ENCODE measurements around the gene POLR2F. TPM values are rescaled to one million over a fixed set of nuclear protein-coding genes. Genes with fewer than 3 reads are reported as not detected.

Gene POLR2F
- total RNA-seq, 1 experiment from 2014 or later: 162 TPM

DNA sequence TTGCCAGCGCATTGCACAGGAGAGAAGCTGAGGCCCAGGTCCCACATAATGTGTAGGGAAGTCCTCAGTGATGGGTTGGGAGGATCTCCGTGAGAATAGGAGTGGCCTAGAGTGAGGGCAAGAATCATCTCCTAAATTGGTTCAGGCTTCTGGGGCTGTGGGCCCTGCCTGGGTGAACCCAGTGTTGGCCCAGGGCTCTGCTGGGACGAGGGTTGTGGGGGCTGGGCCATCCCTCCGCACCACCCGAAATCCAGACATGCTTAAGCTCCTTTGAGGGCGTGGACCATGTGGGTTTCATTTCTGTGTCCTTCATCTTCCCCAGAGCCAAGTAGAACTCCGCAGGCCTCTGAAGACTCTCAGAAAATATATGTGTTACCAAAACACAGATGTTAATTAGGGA is 43.7 kb upstream of the POLR2F start:
- CTCF ChIA-PET: no interaction called here
- TF ChIP-seq EZH2 (IDR thresholded peaks at IDR 0.05; ENCODE audit: borderline replicate concordance, low read depth, low read length, poor library complexity, severe bottlenecking) (no peak), CTCF (conservative IDR thresholded peaks at IDR 0.05; ENCODE audit: low read depth, low read length) (no peak)

GRCh38 chr22:37910890-37911672 is 42.4 kb upstream of the POLR2F start:
- ChIA-PET POLR2A (ENCODE audit: low non-redundant PET) (no interaction called here), CTCF (interaction anchor here (0.6 to 0.7 kb wide), 2 partner anchors 94 to 564 kb away, joined by 3 read pairs; no protein-coding TSS in a partner anchor)
- TF ChIP-seq EZH2 (IDR thresholded peaks at IDR 0.05; ENCODE audit: borderline replicate concordance, low read depth, low read length, poor library complexity, severe bottlenecking): no peak
- TF ChIP-seq CTCF (conservative IDR thresholded peaks at IDR 0.05; ENCODE audit: low read depth, low read length): no peak
- Histone ChIP-seq H3K9me3 (ENCODE audit: low read depth, low read length, poor library complexity, severe bottlenecking) (no peaks in the 10 kb centered on the region), H3K27me3 (replicated peaks; ENCODE audit: insufficient read depth, low read depth, low read length, poor library complexity) (no peaks in the 10 kb centered on the region), H3K27ac (ENCODE audit: low read depth, low read length, poor library complexity, severe bottlenecking) (no peak overlapping the region), H3K4me1 (ENCODE audit: insufficient read depth, low read length, poor library complexity, severe bottlenecking) (peaks cover 5% of the 10 kb centered on the region), H3K36me3 (ENCODE audit: insufficient read depth, low read length, poor library complexity, severe bottlenecking) (peaks cover 9% of the 10 kb centered on the region), H3K4me3 (ENCODE audit: low read depth, low read length, poor library complexity, severe bottlenecking) (no peak overlapping the region)
- no peak for DNase-seq (ENCODE audit: low spot score)
- intact Hi-C loops (cut with micrococcal nuclease; ENCODE audit: unreplicated experiment): no loop called here
- BruUV-seq (replicated peaks): no TSS peak

More for the DNA sequence above, 43.7 kb upstream of the POLR2F start:
- Histone ChIP-seq H3K9me3 (ENCODE audit: low read depth, low read length, poor library complexity, severe bottlenecking) (no peaks in the 10 kb centered on the region), H3K4me1 (ENCODE audit: insufficient read depth, low read length, poor library complexity, severe bottlenecking) (peaks cover 15% of the 10 kb centered on the region), H3K36me3 (ENCODE audit: insufficient read depth, low read length, poor library complexity, severe bottlenecking) (peaks cover 4% of the 10 kb centered on the region), H3K27me3 (replicated peaks; ENCODE audit: insufficient read depth, low read depth, low read length, poor library complexity) (no peaks in the 10 kb centered on the region), H3K27ac (ENCODE audit: low read depth, low read length, poor library complexity, severe bottlenecking) (no peak overlapping the region), H3K4me3 (ENCODE audit: low read depth, low read length, poor library complexity, severe bottlenecking) (no peak overlapping the region)
- DNase-seq (ENCODE audit: low spot score): no peak
- POLR2A ChIA-PET (ENCODE audit: low non-redundant PET): no interaction called here
- intact Hi-C loops (cut with micrococcal nuclease; ENCODE audit: unreplicated experiment): no loop called here
- BruUV-seq (replicated peaks): no TSS peak

DNA sequence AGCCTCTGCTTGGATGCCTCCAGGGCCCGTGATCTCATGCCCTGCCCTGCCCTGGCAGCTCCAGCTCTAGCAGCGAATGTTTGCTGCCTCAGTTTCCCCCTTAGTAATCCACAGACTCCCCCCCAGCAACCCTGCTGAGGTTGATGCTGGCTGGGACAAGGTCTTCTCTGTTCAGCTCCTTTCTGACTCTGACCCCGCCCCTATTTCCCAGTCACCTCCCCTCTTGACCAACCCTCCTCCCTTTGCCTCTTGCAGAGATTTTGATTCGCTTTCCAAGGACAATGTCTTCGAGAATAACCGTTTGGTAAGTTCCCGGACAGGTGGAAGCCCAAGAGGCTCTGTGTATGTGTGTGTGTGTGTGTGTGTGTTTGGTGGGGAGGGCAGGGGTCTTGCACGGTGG is 41.8 kb upstream of the POLR2F start:
- Histone ChIP-seq H3K36me3 (ENCODE audit: insufficient read depth, low read length, poor library complexity, severe bottlenecking) (peaks cover 9% of the 10 kb centered on the region), H3K27ac (ENCODE audit: low read depth, low read length, poor library complexity, severe bottlenecking) (no peak overlapping the region), H3K4me1 (ENCODE audit: insufficient read depth, low read length, poor library complexity, severe bottlenecking) (peaks cover 5% of the 10 kb centered on the region), H3K4me3 (ENCODE audit: low read depth, low read length, poor library complexity, severe bottlenecking) (no peak overlapping the region), H3K27me3 (replicated peaks; ENCODE audit: insufficient read depth, low read depth, low read length, poor library complexity) (no peaks in the 10 kb centered on the region), H3K9me3 (ENCODE audit: low read depth, low read length, poor library complexity, severe bottlenecking) (no peaks in the 10 kb centered on the region)
- BruUV-seq (replicated peaks): no TSS peak
- CTCF ChIA-PET: interaction anchor here (0.6 kb wide), 1 partner anchor 563 kb away, joined by 3 read pairs; no protein-coding TSS in a partner anchor
- no peak for TF ChIP-seq CTCF (conservative IDR thresholded peaks at IDR 0.05; ENCODE audit: low read depth, low read length)
- TF ChIP-seq EZH2 (IDR thresholded peaks at IDR 0.05; ENCODE audit: borderline replicate concordance, low read depth, low read length, poor library complexity, severe bottlenecking): no peak
- POLR2A ChIA-PET (ENCODE audit: low non-redundant PET): no interaction called here
- intact Hi-C loops (cut with micrococcal nuclease; ENCODE audit: unreplicated experiment): no loop called here
- DNase-seq (ENCODE audit: low spot score): no peak
